Measurements from ENCODE around the gene SPG11.
"Not testable (repeated sequence)": the region's sequence is repeated elsewhere in the genome, so short reads cannot be mapped to it uniquely, and the experiment has no call there.

SPG11 gene

DNA sequence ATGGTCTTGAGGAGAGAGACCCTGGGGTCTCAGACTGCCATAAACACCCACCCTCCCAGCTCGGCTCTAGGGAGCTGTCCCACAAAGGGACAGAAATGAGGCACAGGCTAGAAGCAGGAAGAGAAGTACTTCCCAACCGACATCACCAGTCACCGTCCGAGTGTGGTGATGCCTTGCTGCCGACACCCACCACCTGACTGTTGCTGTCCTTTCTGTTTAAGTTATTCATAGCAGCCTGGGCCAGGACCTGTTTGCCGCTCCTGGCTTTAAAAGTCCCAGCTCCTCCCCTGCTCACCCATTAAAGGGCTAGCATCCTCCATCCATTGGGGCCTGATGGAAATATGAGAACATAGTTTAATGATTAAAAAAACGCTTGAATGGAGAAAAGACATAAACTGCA, 13.2 kb upstream of the SPG11 start:
- H3K27ac ChIP-seq, result no peak overlapping the region
- no peak for DNase-seq (ENCODE audit: low read depth, low spot score)

DNA sequence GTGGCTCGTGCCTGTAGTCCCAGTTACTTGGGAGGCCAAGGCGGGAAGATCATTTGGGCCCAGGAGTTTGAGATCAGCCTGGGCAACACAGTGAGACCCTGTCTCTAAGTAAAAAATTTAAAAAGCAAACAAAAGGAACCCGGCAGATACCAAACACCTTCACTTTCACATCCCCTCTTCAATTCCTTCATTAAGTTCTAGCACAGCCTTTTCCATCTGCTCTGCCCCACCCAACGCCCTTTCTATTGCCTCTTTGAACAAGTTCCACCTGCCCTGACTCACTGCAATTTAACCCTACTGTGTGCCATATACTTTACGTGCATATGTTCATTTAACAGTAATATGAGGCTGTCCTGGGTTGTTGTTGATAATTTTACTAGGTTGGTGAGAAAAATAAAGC, 12.4 kb upstream of the SPG11 start:
- DNase-seq (ENCODE audit: low read depth, low spot score), result no peak
- no peak overlapping the region for H3K27ac ChIP-seq

DNA sequence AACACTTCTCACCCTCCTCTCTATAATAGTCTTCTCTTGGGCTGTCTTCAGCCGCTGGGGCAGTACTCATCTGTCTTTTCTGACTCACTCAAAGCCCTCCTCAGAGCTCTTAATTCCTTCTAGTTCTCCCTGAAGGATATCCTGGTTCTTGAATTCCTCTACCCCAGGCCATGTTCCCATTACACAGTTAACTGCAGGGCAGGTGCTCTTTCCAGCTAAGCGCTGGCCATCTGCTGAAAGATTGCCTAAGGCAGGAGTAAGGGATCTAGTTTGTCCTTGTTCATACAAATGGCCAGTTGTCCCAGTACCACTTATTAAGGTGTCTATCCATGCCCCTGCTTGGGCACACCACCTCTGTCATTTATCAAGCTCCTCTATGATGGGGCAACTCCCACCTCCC, 10.2 kb upstream of the SPG11 start:
- DNase-seq (ENCODE audit: low read depth, low spot score), result no peak
- H3K27ac ChIP-seq, result no peak overlapping the region

DNA sequence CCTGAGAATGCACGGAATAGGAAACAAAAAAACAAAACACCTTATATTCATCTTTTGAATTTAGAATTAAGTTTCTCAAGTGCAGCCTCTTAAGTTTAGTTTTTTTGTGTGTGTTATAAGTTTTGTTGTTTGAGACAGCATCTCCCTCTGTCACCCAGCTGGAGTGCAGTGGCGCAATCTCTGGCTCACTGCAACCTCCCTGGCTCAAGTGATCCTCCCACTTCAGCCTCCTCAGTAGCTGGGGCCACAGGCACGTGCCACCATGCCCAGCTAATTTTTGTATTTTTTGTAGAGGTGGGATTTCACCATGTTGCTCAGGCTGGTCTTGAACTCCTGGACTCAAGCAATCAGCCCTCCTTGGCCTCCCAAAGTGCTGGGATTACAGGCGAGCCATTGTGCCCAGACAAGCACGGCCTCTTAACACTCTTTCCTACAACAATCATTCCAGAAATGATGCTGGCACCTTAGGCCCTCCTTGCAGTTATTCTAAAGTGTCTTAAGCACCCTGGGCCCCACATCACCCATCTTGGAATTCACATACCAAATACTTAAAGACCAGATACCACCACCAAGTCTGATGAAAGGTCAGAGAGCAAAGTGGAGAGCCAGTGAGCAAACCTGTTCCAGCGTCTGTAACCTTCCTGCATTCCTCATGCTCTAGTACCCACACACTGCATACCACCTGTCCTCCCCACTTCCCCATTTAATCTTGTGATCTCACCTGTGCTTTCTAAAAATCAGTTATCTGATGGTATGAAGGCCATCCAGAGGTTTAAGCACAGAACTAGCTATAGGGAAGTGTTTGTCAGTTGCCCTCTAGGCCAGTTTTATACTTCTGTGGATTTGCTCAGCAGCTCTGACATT, 6.9 kb upstream of the SPG11 start:
- H3K27ac ChIP-seq, result no peak overlapping the region
- no peak for DNase-seq (ENCODE audit: low read depth, low spot score)

DNA sequence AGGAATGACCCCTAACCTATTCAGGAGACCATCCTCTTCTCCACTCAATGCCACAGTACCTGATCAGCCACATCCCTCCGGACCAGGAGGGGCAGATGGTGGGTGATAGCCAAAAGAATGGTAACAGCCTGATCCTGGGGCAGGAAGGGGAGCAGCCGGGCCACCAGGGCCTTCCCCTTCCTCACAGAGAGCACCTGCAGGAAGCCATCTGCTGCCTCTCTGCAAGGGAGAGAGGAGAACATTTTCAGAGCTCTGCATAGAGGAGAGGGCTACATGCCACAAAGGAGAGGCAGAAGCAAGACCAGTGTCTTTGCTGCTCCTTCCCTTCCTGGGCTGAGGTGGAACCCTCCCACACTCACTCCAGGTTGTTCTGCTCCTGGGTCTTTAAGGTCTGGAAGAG, 5.5 kb upstream of the SPG11 start:
- DNase-seq (ENCODE audit: low read depth, low spot score), result no peak
- no peak overlapping the region for H3K27ac ChIP-seq

DNA sequence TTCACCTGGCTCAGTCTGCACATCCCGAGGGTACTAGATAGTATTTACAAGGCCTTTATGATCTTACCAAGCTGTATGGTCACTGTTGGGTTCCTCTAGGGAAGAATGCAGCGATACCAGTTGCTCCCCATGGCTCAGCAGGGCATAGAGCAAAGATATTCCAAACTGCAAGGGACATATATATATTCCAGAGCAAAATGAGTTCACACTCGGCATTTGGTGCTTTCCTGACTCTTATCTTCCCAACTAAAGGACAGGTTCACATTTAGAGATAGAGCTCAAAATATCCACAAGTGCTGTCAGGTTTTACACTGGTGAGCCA, 3.5 kb upstream of the SPG11 start:
- H3K27ac ChIP-seq, result no peak overlapping the region
- no peak for DNase-seq (ENCODE audit: low read depth, low spot score)

DNA sequence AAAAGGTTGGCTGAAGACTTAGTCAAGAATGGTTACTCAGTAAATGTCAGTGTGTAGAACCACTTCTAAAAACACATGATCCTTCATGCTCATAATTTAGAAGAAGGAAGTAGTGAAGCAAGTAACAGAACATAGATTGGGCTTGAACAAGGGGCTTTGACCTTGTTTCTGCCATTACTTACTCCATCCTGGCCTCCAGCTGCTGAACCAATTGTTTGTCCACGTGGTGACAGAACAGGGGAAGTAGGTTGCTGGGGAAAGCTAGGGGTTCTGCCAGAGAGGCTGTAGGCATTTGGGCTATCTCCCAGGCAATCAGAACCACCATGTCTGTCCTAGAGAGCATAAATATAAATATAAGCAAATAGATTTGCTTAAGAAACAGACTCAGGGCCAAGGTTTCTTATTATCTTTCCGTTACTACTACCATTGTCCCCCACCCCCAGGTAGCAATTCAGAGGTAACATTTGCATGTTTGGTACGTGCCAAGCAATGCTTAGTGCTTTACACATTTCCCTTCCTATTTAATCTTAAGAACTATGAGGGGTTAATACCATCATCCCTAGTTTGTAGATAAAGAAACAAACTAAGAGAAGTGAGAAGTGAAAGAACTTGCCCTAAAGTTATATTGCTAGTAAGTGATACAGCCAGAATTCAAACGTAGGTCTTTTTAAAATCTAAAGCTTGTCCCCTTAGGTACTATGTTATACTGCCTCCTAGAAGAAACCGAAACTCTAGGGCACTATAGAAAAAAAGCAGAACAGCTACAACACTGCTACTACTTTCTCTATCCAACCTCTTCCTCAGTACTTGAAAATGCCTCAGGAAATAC, 3.0 kb upstream of the SPG11 start:
- DNase-seq (ENCODE audit: low read depth, low spot score), result no peak
- no peak overlapping the region for H3K27ac ChIP-seq

DNA sequence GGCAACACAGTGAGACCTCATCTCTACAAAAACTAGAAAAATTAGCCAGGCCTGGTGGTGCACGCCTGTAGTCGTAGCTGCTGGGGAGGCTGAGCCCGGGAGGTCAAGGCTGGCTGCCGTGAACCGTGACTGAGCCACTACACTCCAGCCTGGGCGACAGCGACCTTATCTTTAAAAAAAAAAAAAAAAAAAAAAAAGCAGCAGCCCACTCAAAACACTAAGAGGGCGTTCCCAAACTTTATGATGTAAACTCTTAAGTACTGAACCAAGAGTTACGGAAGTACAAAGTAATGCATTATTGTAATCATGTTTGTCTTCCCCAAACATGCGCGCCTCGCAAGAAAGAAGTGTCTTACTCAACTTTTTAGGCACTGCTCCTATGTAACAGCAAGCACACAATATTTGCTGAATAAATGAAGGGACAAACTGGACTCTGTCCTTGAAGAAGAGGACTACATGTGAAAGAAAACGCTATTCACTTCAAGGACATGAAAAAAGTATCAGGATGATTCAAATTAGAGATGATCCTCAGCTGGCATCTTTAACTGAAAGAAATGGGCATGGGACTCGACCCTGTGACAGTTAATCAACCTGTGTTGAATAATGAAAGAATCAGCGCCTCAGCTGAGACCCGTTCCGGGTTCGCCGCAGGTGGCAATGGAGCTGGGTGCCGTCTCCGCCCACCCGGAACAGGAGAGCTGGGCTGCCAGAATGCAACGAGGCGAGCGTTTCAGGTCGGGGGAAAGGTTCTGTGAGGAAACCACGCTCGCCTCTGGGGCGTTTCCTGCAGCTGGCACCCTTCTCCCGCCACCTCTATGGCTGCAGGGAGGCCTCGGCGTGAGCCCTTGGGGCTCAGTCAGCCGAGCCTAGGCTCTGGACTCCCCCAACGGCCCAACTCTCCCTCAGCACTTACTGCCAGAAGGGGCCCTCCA, 718 bp downstream of the SPG11 start:
- DNase-seq (ENCODE audit: low read depth, low spot score), result no peak
- H3K27ac ChIP-seq, result peak overlapping the region; percentile 86

DNA sequence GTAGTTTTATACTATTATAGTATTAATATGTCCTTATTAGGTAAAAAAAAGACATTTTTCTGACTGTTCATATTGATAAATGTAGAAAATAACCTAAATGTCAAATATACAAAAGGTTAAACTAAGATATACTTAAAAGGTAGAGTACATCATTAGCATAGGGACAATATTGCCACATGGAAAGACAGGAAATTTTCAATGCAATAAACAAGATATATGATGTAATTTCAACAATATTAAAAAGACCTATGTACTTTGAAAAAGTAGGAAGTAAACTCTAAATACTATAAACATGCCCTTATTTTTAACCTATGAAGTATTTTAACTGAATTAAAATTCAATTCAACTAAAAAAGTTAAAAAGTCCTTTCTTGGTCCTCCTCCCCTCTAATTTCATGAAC, 1.9 kb downstream of the SPG11 start:
- H3K27ac ChIP-seq, result peak overlapping the region; percentile 86
- DNase-seq (ENCODE audit: low read depth, low spot score), result no peak

DNA sequence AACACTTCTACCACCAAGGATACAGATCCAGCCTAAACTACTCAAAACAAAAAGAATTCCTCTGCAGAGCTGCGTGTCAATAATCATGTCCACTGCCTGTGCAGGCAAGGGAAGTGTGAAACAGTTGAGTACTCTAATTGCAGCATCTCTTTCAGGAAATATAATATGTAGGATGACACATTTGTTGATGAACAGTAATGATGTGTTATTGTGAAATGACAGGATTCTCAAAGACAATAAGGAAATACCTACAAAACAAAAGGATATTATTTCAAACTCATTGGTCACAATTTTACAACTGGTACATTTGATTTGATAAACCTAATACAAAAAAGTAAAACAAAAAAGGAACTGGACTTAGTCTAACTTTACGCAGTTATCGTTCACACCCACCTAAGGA, 4.4 kb downstream of the SPG11 start:
- no peak for DNase-seq (ENCODE audit: low read depth, low spot score)
- H3K27ac ChIP-seq, result no peak overlapping the region

DNA sequence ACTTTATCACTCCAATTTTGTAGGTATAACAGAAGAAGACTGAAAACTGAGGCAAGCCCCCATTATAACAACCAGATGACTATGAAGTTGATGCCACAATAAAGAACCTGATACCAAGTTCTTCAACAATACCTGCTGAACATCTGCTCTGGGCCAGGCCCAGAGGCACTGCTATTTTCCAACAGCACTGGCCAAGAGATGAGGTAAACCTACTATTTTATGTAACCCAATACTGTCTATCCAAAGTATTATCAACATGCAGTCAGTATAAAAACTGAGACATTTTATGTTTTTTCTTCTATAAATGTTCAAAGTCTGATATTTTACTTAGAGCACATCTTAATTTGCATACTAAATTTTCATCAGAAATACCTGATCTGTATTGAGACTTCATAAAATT, 6.1 kb downstream of the SPG11 start:
- no peak overlapping the region for H3K27ac ChIP-seq
- no peak for DNase-seq (ENCODE audit: low read depth, low spot score)

DNA sequence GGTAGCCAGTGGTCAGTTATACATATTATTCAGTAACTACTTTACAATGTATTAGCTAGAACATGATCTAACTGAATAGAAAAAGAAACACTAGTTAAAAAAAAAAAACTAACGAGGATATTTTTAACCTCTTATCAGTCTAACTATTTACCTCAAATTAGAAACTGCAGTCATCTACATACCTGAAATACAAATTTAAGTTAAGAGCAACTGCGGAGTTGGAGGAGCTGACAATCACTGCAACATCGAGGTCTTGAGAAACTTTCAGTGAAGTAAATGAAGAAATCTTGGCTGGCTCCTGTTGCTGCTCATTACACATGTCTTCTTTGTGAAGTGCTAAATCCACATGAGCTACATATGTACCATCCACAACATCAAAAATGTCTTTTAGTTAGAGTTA, 6.5 kb downstream of the SPG11 start:
- no peak for DNase-seq (ENCODE audit: low read depth, low spot score)
- H3K27ac ChIP-seq, result no peak overlapping the region

DNA sequence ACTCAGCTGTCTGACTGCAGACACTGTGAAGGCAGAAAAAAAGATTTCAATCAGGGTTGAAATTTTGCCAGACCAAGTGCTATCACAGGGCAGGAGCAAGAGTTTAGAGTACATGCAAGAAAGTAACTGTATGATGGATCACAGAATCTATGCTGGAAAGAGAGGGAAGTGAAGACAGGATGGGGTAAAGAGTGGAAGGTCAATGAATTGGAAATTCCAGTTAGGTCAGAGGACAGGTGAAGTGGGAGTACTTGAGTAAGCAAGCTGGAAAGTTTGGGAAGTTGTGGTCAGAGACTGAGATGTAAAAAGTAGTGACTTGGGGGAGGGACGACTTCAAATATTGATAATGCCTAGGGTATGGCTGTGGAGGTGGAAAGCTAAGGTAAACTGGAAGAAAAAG, 7.2 kb downstream of the SPG11 start:
- no peak for DNase-seq (ENCODE audit: low read depth, low spot score)
- H3K27ac ChIP-seq, result no peak overlapping the region

DNA sequence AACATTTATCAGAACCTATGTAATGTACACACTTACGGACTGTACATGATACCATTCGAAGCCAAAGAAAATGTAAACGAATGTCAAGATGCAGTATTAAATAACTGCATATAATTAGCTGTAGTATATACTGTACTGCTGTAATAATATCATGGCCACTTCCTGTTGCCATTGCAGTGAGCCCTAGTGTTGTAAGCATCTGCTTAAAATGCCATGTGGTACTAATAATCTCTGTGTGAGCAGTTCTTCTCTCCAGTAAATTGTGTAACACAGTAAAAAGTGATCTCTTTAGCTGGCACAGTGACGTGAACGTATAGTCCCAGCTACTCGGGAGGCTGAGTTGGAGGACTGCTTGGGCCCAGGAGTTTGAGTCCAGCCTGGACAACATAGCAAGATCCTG, 8.6 kb downstream of the SPG11 start:
- DNase-seq (ENCODE audit: low read depth, low spot score), result no peak
- no peak overlapping the region for H3K27ac ChIP-seq

DNA sequence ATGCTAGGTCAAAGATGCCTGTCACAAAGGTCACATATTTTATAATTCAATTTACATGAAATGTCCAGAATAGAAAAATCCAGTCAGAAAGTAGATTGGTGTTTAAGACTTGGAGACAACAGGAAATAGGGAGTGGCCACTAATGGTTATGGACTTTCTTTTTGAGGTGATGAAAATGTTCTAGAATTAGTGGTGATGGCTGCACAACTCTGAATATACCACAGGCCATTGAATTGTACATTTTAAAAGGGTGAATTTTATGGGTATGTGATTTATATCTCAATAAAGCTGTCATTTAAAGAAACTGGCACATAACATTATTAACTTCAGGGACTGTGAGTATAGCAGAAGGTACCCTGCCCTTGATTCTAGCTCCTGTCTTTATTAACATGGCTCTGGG, 15.8 kb downstream of the SPG11 start:
- no peak for DNase-seq (ENCODE audit: low read depth, low spot score)
- no peak overlapping the region for H3K27ac ChIP-seq

DNA sequence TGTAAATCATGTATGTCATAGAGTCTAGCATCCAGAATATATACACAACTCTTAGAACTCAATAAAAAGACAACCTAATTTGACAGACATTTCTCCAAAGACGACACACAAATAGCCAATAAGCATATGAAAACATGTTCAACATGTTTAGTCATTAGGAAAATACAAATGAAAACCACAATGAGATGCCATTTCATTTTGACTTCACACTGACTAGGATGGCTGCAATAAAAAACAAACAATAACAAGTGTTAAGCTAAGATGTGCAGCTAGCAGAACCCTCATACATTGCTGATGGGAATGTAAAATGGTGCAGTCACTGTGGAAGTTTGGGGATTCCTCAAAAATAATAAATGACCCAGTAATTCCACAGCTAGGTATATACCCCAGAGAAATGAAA, 16.4 kb downstream of the SPG11 start:
- no peak for DNase-seq (ENCODE audit: low read depth, low spot score)
- no peak overlapping the region for H3K27ac ChIP-seq

DNA sequence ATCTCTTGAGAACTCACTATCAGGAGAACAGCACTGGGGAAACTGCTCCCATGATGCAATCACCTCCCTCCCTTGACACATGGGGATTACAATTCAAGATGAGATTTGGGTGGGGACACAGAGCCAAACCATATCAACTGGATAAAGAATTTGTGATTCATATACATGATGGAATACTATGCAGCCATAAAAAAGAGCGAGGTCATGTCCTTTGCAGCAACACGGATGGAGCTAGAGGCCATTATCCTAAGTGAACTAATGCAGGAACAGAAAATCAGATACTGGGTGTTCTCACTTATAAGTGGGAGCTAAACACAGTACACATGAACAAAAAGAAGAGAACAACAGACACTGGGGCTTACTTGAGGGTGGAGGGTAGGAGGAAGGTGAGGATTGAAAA, 17.0 kb downstream of the SPG11 start:
- no peak for DNase-seq (ENCODE audit: low read depth, low spot score)
- H3K27ac ChIP-seq, result peak overlapping the region; percentile 39

DNA sequence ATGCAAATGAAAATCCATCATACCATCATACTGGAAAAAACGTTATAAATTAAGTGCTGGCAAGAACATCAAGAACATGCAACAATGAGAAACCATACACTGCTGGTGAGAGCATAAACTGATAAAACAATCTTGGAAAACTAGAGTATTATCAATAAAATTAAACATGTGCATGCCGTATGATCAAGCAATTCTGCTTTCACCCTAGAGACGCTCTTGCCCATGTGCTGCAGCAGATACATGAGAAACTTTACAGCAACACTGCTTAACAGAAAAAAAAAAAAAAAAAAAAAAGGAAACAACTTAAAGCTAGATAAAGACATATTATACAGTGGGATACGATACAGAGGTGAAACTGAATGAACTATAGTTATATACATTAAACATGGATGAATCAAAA, 21.8 kb downstream of the SPG11 start:
- H3K27ac ChIP-seq, result no peak overlapping the region
- no peak for DNase-seq (ENCODE audit: low read depth, low spot score)

DNA sequence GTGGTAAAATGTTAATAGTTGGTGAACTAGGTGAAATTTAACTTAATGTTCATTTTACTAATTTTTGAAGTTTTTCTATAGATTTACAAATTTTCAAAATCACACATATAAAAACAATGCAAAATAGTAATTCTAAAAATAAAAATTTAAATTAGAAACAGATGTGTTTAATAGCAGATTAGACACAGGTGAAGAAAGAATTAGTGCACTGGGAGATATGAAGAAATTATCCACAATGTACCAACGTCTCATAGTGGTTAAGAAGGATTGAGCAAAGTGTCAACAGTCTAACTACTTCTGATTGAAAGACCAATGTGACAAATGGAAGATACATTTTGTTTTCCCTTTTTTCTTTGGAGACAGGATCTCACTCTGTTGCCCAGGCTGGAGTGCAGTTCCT, 26.5 kb downstream of the SPG11 start:
- DNase-seq (ENCODE audit: low read depth, low spot score), result no peak
- no peak overlapping the region for H3K27ac ChIP-seq

DNA sequence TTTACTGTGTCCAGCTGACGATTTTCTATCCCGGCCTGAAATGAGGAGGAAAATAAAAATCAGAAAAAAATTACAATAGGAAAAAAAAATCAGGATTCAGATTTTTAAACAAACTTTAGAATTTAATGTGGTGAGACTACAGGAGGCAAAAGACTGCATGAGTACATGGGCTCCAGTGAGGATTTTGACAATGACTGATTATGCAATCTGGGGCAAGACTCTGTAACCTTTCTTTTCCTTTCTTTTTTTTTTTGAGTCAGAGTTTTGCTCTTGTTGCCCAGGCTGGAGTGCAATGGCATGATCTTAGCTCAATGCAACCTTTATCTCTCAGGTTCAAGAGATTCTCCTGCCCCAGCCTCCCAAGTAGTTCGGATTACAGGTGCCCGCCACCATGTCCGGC, 29.9 kb downstream of the SPG11 start:
- peak overlapping the region; percentile 86 for H3K27ac ChIP-seq
- no peak for DNase-seq (ENCODE audit: low read depth, low spot score)

DNA sequence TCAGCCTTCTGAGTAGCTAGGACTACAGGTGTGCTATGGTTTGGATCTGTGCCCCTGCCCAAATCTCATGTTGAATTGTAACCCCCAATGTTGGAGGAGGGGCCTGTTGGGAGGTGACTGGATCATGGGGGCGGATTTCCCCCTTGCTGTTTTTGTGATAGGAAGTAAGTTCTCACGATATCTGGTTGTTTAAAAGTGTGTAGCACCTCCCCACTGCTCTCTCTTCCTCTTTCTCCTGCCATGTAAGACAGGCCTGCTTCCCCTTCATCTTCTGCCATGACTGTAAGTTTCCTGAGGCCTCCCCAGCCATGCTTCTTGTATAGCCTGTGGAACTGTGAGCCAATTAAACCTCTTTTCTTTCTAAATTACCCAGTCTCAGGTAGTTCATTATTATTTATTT, 38.2 kb downstream of the SPG11 start:
- not testable (repeated sequence) for DNase-seq (ENCODE audit: low read depth, low spot score); H3K27ac ChIP-seq

Measured in epithelial cell of prostate (primary cell).